Esophagus muscularis mucosa (tissue), 4 donors: Measurements from ENCODE around the gene LRFN3.

Experiments
- EP300 ChIP-seq: sonication (generic); formaldehyde crosslinking; IDR thresholded peaks from one replicate; pipeline ENCODE4 v1.6.1; 2017; ENCODE audit warnings: antibody characterized with exemption
- POLR2A ChIP-seq: fragments of 450-650 bp; IDR thresholded peaks from one replicate; pipeline ENCODE4 v1.6.1; 2017; ENCODE audit warnings: antibody characterized with exemption, moderate library complexity, mild to moderate bottlenecking, low read depth
- POLR2AphosphoS5 ChIP-seq, 2 donors: sonication (generic); formaldehyde crosslinking; IDR thresholded peaks; one replicate each; pipeline ENCODE4 v1.6.1; 2017; ENCODE audit warnings: antibody characterized with exemption in 2 of 2
- TF ChIP-seq, protein P1 (sequence below), 3 experiments: fragments of 200-600 bp in 2 of 3; fragments of 450-650 bp in 1 of 3; sonication (generic) in 2 of 3; IDR thresholded peaks; one replicate each; pipeline ENCODE4 v1.5.1; 2017 to 2019; ENCODE audit warnings: antibody characterized with exemption in 3 of 3, mild to moderate bottlenecking in 2 of 3, moderate library complexity in 1 of 3

DNA sequence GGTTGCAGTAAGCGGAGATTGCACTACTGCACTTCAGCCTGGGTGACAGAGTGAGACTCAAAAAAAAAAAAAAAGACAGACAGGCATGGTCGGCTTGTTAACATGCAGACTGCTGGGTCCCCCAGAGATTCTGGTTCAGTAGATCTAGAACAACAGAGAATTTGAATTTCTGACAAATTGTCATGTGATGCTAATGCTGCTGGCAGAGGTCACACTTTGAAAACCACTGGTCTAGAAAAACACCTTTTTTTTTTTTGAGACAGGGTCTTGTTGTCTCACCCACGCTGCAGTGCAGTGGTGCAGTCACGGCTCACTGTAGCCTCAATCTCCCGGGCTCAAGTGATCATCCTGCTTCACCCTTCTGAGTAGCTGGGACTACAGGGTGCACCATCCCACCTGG, 7.7 kb upstream of the LRFN3 start:
- TF ChIP-seq, protein P1, sequence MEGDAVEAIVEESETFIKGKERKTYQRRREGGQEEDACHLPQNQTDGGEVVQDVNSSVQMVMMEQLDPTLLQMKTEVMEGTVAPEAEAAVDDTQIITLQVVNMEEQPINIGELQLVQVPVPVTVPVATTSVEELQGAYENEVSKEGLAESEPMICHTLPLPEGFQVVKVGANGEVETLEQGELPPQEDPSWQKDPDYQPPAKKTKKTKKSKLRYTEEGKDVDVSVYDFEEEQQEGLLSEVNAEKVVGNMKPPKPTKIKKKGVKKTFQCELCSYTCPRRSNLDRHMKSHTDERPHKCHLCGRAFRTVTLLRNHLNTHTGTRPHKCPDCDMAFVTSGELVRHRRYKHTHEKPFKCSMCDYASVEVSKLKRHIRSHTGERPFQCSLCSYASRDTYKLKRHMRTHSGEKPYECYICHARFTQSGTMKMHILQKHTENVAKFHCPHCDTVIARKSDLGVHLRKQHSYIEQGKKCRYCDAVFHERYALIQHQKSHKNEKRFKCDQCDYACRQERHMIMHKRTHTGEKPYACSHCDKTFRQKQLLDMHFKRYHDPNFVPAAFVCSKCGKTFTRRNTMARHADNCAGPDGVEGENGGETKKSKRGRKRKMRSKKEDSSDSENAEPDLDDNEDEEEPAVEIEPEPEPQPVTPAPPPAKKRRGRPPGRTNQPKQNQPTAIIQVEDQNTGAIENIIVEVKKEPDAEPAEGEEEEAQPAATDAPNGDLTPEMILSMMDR (IDR thresholded peaks at IDR 0.05), result no peak
- TF ChIP-seq POLR2A, result no peak
- TF ChIP-seq POLR2AphosphoS5 (IDR thresholded peaks at IDR 0.05), result no peak
- no peak for TF ChIP-seq EP300
